Measurements from ENCODE around the gene IL1RAPL2. TPM values are rescaled to one million over a fixed set of nuclear protein-coding genes. Genes with fewer than 3 reads are reported as not detected.

Gene IL1RAPL2
- total and polyA plus RNA-seq, 2 donors (not counting 3 experiments of a cell fraction or from before 2014, with no cell fraction given): not detected

- intact Hi-C loops (cut with micrococcal nuclease) (no loop called here), dilution Hi-C loops (cut with MboI; ENCODE audit: extremely low pct_ligation_motif_present, low sequenced_read_pairs) (no loop called here)
- POLR2A ChIA-PET: no interaction called here
- Histone ChIP-seq H3K9ac (replicated peaks; ENCODE audit: extremely low read depth, insufficient read depth, low read length) (no peak overlapping the region), H3K27ac (ENCODE audit: insufficient read depth, low read depth, low read length) (no peak overlapping the region), H3K79me2 (ENCODE audit: control insufficient read depth, insufficient read depth, low read length) (no peaks in the 10 kb centered on the region), H3K4me1 (ENCODE audit: control insufficient read depth, extremely low read depth, insufficient read depth, low read length) (no peaks in the 10 kb centered on the region), H2AFZ (ENCODE audit: low read depth, low read length) (no peak overlapping the region), H3K9me3 (replicated peaks; ENCODE audit: control insufficient read depth, insufficient read depth, low read length) (no peaks in the 10 kb centered on the region), H3K4me2 (ENCODE audit: insufficient read depth, low read length) (no peak overlapping the region), H3K9me1 (replicated peaks; ENCODE audit: control insufficient read depth, extremely low read depth, insufficient read depth, low read length) (no peaks in the 10 kb centered on the region), H3K36me3 (ENCODE audit: control insufficient read depth in 2 of 2, extremely low read depth in 1 of 2, insufficient read depth in 2 of 2, low read length in 2 of 2) (no peaks in the 10 kb centered on the region), H3K4me3 (replicated peaks in 1 of 3; ENCODE audit: insufficient read depth in 1 of 3, low read depth in 1 of 3, low read length in 3 of 3) (no peak overlapping the region), H4K20me1 (replicated peaks; ENCODE audit: control insufficient read depth, extremely low read depth, insufficient read depth, low read length) (no peaks in the 10 kb centered on the region), H3K27me3 (ENCODE audit: control insufficient read depth in 2 of 2, insufficient read depth in 2 of 2, low read length in 2 of 2) (no peaks in the 10 kb centered on the region)
- TF ChIP-seq, protein P1, sequence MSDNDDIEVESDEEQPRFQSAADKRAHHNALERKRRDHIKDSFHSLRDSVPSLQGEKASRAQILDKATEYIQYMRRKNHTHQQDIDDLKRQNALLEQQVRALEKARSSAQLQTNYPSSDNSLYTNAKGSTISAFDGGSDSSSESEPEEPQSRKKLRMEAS (IDR thresholded peaks at IDR 0.05; ENCODE audit: insufficient read depth, insufficient read length): no peak
- TF ChIP-seq CTCF (IDR thresholded peaks at IDR 0.05; ENCODE audit: extremely low read depth in 1 of 2, insufficient read depth in 1 of 2, low read depth in 1 of 2, low read length in 2 of 2) (no peak), JUN (IDR thresholded peaks at IDR 0.05; ENCODE audit: borderline replicate concordance, insufficient read depth, insufficient read length, low read depth) (no peak), POLR2AphosphoS5 (IDR thresholded peaks at IDR 0.05; ENCODE audit: insufficient read depth, low read depth, low read length) (no peak), FOS (IDR thresholded peaks at IDR 0.05; ENCODE audit: borderline replicate concordance, insufficient read depth, low read length) (no peak), POLR2A (IDR thresholded peaks at IDR 0.05; ENCODE audit: low read depth, low read length) (no peak), EZH2 (IDR thresholded peaks at IDR 0.05; ENCODE audit: borderline replicate concordance, low read depth, low read length, severe bottlenecking) (no peak), MYC (IDR thresholded peaks at IDR 0.05; ENCODE audit: low read depth, low read length) (no peak), GATA2 (IDR thresholded peaks at IDR 0.05; ENCODE audit: insufficient read depth, insufficient read length, low read depth, low read length) (no peak)
- CTCF ChIA-PET: no interaction called here
- DNase-seq (ENCODE audit: low read depth, low spot score): no peak
- no TSS peak for BruUV-seq (replicated peaks)
- FAIRE-seq: no peak
These were observed 179.2 kb downstream of the IL1RAPL2 start for GRCh38 chrX:104745152-104745551.
